Endothelial cell of umbilical vein (primary cell): Measurements from ENCODE around the gene MACF1. TPM values are rescaled to one million over a fixed set of nuclear protein-coding genes. Genes with fewer than 3 reads are reported as not detected.

Experiments used
- BruUV-seq: library from RNA; stranded (reverse); fragments of 400-500 nt; replicated peaks from 2 replicates; lab custom pipeline; 2021; lab: Mats Ljungman, UMichigan
- CTCF ChIA-PET: fragments of 300-600, 350-600 bp; sonication (Branson Sonifier 250); formaldehyde crosslinking; loops from one replicate; lab custom pipeline; 2021; ENCODE audit warnings: antibody characterized with exemption, inconsistent platforms; lab: Charles Lee
- POLR2A ChIA-PET: fragments of 300-600, 350-600 bp; sonication (Branson Sonifier 250); formaldehyde crosslinking; loops from one replicate; lab custom pipeline; 2021; ENCODE audit warnings: antibody characterized with exemption, inconsistent platforms; lab: Charles Lee
- DNase-seq: peaks from one replicate; pipeline ENCODE4 v3.0.0-alpha.2; 2011; ENCODE audit warnings: low read depth, low spot score
- FAIRE-seq: peaks from 2 replicates; lab custom pipeline; 2011; peaks lifted over from hg19 to GRCh38; lab: Jason Lieb, UNC
- H2AFZ ChIP-seq: 2 replicates; pipeline ENCODE4 v1.6.0; 2012; ENCODE audit warnings: low read depth, low read length, control low read depth, inconsistent platforms
- H3K27ac ChIP-seq: 2 replicates; pipeline ENCODE4 v1.5.1; 2011; ENCODE audit warnings: low read depth, mild to moderate bottlenecking, control low read depth, low read length, moderate library complexity; ENCODE audit not compliant: insufficient read depth
- H3K27me3 ChIP-seq, 2 experiments: 2 replicates each; pipeline versions ENCODE4 v1.6.0 to v1.6.1; 2011; ENCODE audit warnings: low read length in 2 of 2, mixed read lengths in 1 of 2; ENCODE audit not compliant: control insufficient read depth in 2 of 2, insufficient read depth in 2 of 2
- H3K36me3 ChIP-seq, 2 experiments: 2 replicates in 1 of 2; 3 replicates in 1 of 2; pipeline ENCODE4 v1.5.1; 2011; ENCODE audit warnings: low read length in 2 of 2, mild to moderate bottlenecking in 1 of 2, moderate library complexity in 1 of 2; ENCODE audit not compliant: control insufficient read depth in 2 of 2, insufficient read depth in 2 of 2; ENCODE audit errors: extremely low read depth in 1 of 2
- H3K4me1 ChIP-seq: 3 replicates; pipeline ENCODE4 v1.5.1; 2011; ENCODE audit warnings: mild to moderate bottlenecking, low read length; ENCODE audit not compliant: control insufficient read depth, insufficient read depth; ENCODE audit errors: extremely low read depth
- H3K4me2 ChIP-seq: 2 replicates; pipeline ENCODE4 v1.6.1; 2011; ENCODE audit warnings: low read length, control low read depth, mixed read lengths; ENCODE audit not compliant: insufficient read depth
- H3K4me3 ChIP-seq, 3 experiments: fragments of 200-600 bp in 1 of 3; sonication (generic), shearing (Covaris generic) in 1 of 3; replicated peaks in 1 of 3; 2 replicates each; pipeline ENCODE4 v1.5.1; 2011 to 2016; ENCODE audit warnings: control low read depth in 3 of 3, low read length in 3 of 3, mild to moderate bottlenecking in 2 of 3, inconsistent platforms in 1 of 3, low read depth in 1 of 3, moderate library complexity in 1 of 3; ENCODE audit not compliant: insufficient read depth in 1 of 3
- H3K79me2 ChIP-seq: 2 replicates; pipeline ENCODE4 v1.6.0; 2012; ENCODE audit warnings: low read length, inconsistent platforms; ENCODE audit not compliant: control insufficient read depth, insufficient read depth
- H3K9ac ChIP-seq: replicated peaks from 2 replicates; pipeline ENCODE3; 2011; ENCODE audit warnings: low read length, control low read depth; ENCODE audit not compliant: insufficient read depth; ENCODE audit errors: extremely low read depth
- H3K9me1 ChIP-seq: replicated peaks from 3 replicates; pipeline ENCODE4 v1.6.0; 2011; ENCODE audit warnings: mild to moderate bottlenecking, low read length; ENCODE audit not compliant: control insufficient read depth, insufficient read depth; ENCODE audit errors: extremely low read depth
- H3K9me3 ChIP-seq: replicated peaks from 2 replicates; pipeline ENCODE4 v1.5.1; 2012; ENCODE audit warnings: low read length, inconsistent platforms; ENCODE audit not compliant: control insufficient read depth, insufficient read depth
- H4K20me1 ChIP-seq: replicated peaks from 2 replicates; pipeline ENCODE3; 2011; ENCODE audit warnings: mild to moderate bottlenecking, low read length; ENCODE audit not compliant: control insufficient read depth, insufficient read depth; ENCODE audit errors: extremely low read depth
- CTCF ChIP-seq, 2 donors: IDR thresholded peaks; 1 replicate in 1 of 2; 2 replicates in 1 of 2; pipeline ENCODE4 v1.5.1; 2011; ENCODE audit warnings: low read length in 2 of 2, mild to moderate bottlenecking in 2 of 2, moderate library complexity in 2 of 2, control low read depth in 1 of 2, inconsistent platforms in 1 of 2, low read depth in 1 of 2; ENCODE audit not compliant: insufficient read depth in 1 of 2; ENCODE audit errors: extremely low read depth in 1 of 2
- EZH2 ChIP-seq: IDR thresholded peaks from 2 replicates; pipeline ENCODE4 v1.6.1; 2012; ENCODE audit warnings: borderline replicate concordance, low read depth, mild to moderate bottlenecking, moderate library complexity, low read length, inconsistent platforms; ENCODE audit not compliant: severe bottlenecking
- FOS ChIP-seq: IDR thresholded peaks from 2 replicates; pipeline ENCODE4 v1.6.1; 2011; ENCODE audit warnings: mild to moderate bottlenecking, low read length, moderate library complexity, borderline replicate concordance; ENCODE audit not compliant: insufficient read depth
- GATA2 ChIP-seq: IDR thresholded peaks from 2 replicates; pipeline ENCODE4 v1.7.0; 2011; ENCODE audit warnings: low read depth, mild to moderate bottlenecking, moderate library complexity, mixed read lengths, low read length; ENCODE audit not compliant: insufficient read length, insufficient read depth
- JUN ChIP-seq: IDR thresholded peaks from 2 replicates; pipeline ENCODE4 v1.6.1; 2011; ENCODE audit warnings: borderline replicate concordance, low read depth; ENCODE audit not compliant: insufficient read length, insufficient read depth
- MAX ChIP-seq: IDR thresholded peaks from 2 replicates; pipeline ENCODE4 v1.6.1; 2011; ENCODE audit not compliant: insufficient read depth, insufficient read length
- MYC ChIP-seq: IDR thresholded peaks from one replicate; pipeline ENCODE4 v1.6.1; 2011; ENCODE audit warnings: mild to moderate bottlenecking, low read depth, low read length
- POLR2A ChIP-seq: IDR thresholded peaks from 2 replicates; pipeline ENCODE4 v1.6.1; 2012; ENCODE audit warnings: low read depth, mild to moderate bottlenecking, control low read depth, low read length
- POLR2AphosphoS5 ChIP-seq: IDR thresholded peaks from 2 replicates; pipeline ENCODE4 v1.6.1; 2012; ENCODE audit warnings: low read depth, mild to moderate bottlenecking, control low read depth, low read length, moderate library complexity; ENCODE audit not compliant: insufficient read depth
- dilution Hi-C: fragments of 300-500 bp; cut with MboI; formaldehyde crosslinking; loops from one replicate; pipeline ENCODE4 v1.15.0; 2019; ENCODE audit warnings: low sequenced_read_pairs; ENCODE audit not compliant: extremely low pct_ligation_motif_present
- intact Hi-C: fragments of 100-400 bp; cut with micrococcal nuclease; formaldehyde crosslinking; loops from one replicate; pipeline ENCODE4 v1.10.0; 2022
- polyA plus RNA-seq, 4 experiments: library from polyadenylated mRNA; depleted of rRNA in 3 of 4; stranded (reverse) in 3 of 4; unstranded in 1 of 4; fragments of >200 nt; gene quantifications; 2 replicates each; pipeline versions ENCODE4 v1.2.1 to v1.2.3, GENCODE V29; 2011 to 2012; ENCODE audit warnings: missing spikeins in 1 of 4
- total RNA-seq: library from RNA; stranded (reverse); gene quantifications from 2 replicates; pipeline ENCODE4 v1.2.3, GENCODE V29; 2021

MACF1 gene
- total and polyA plus RNA-seq, 2 donors (not counting 3 experiments of a cell fraction or from before 2014, with no cell fraction given), result 122 to 587 TPM

- FAIRE-seq (no peak), DNase-seq (no peak)
- CTCF ChIA-PET, result interaction anchor here (1.0 to 1.1 kb wide), 3 partner anchors 84 to 177 kb away, joined by 3 to 5 read pairs (median 3); no protein-coding TSS in a partner anchor
- Histone ChIP-seq H3K4me1 (peaks cover 3% of the 10 kb centered on the region), H2AFZ (no peak overlapping the region), H3K9me3 (no peaks in the 10 kb centered on the region), H3K9me1 (no peaks in the 10 kb centered on the region), H3K27me3 (no peaks in the 10 kb centered on the region), H3K36me3 (no peaks in the 10 kb centered on the region), H3K4me3 (no peak overlapping the region), H3K79me2 (peaks cover 84% of the 10 kb centered on the region), H3K4me2 (no peak overlapping the region), H3K27ac (no peak overlapping the region), H3K9ac (no peak overlapping the region), H4K20me1 (peaks cover 4% of the 10 kb centered on the region)
- dilution Hi-C loops, result no loop called here
- TF ChIP-seq POLR2AphosphoS5 (no peak), FOS (no peak)
- POLR2A ChIA-PET, result interaction anchor here (0.6 kb wide), 1 partner anchor 25 kb away, joined by 3 read pairs; no protein-coding TSS in a partner anchor
- intact Hi-C loops, result no loop called here
- BruUV-seq, result no TSS peak
Observed at GRCh38 chr1:39275836-39276507, 71.5 kb downstream of the MACF1 start.

GRCh38 chr1:39277879-39278278, 73.4 kb downstream of the MACF1 start:
- Histone ChIP-seq H3K9me3 (no peaks in the 10 kb centered on the region), H3K36me3 (peaks cover 3 to 4% of the 10 kb centered on the region in 2 experiments), H2AFZ (no peak overlapping the region), H4K20me1 (peaks cover 4% of the 10 kb centered on the region), H3K79me2 (peaks cover 70% of the 10 kb centered on the region), H3K27ac (no peak overlapping the region), H3K4me3 (no peak overlapping the region), H3K27me3 (no peaks in the 10 kb centered on the region), H3K9me1 (no peaks in the 10 kb centered on the region), H3K4me1 (peaks cover 5% of the 10 kb centered on the region), H3K9ac (no peak overlapping the region), H3K4me2 (no peak overlapping the region)
- BruUV-seq, result no TSS peak
- CTCF ChIA-PET, result interaction anchor here (0.9 to 2.0 kb wide), 5 partner anchors 15 to 179 kb away, joined by 3 to 11 read pairs (median 3); no protein-coding TSS in a partner anchor
- POLR2A ChIA-PET, result no interaction called here
- TF ChIP-seq JUN, result no peak
- no peak for TF ChIP-seq GATA2
- TF ChIP-seq CTCF (IDR thresholded peaks at IDR 0.05; ENCODE audit: extremely low read depth in 1 of 2, insufficient read depth in 1 of 2, low read depth in 1 of 2, low read length in 2 of 2), result no peak
- TF ChIP-seq MYC, result no peak
- no peak for TF ChIP-seq EZH2
- no peak for TF ChIP-seq POLR2AphosphoS5
- no peak for TF ChIP-seq FOS
- no peak for TF ChIP-seq POLR2A
- no peak for TF ChIP-seq MAX
- dilution Hi-C loops, result no loop called here
- intact Hi-C loops, result no loop called here
- DNase-seq (no peak), FAIRE-seq (no peak)
